A673 (cell line): ENCODE data around the gene SLFN14.

Experiments
- CTCF ChIP-seq: fragments of 300-800, 200-600 bp; sonication (generic); conservative IDR thresholded peaks from 2 replicates; pipeline ENCODE4 v1.5.1; 2017; ENCODE audit warnings: low read depth, mild to moderate bottlenecking, antibody characterized with exemption, low read length, moderate library complexity, mixed read lengths
- EZH2 ChIP-seq: fragments of 200-600 bp; sonication (generic); IDR thresholded peaks from 2 replicates; pipeline ENCODE4 v1.6.1; 2017; ENCODE audit warnings: borderline replicate concordance, low read depth, mild to moderate bottlenecking, mixed read lengths, antibody characterized with exemption, low read length; ENCODE audit not compliant: poor library complexity, severe bottlenecking

GRCh38 chr17:35597604-35598003, 37.0 kb upstream of the SLFN14 start:
- TF ChIP-seq CTCF (no peak), EZH2 (no peak)
